Cardiac fibroblast (primary cell): ENCODE data around the gene NOMO2.
"Not testable (repeated sequence)": the region's sequence is repeated elsewhere in the genome, so short reads cannot be mapped to it uniquely, and the experiment has no call there.

Source experiments
- DNase-seq, 2 donors: peaks; one replicate each; pipeline versions ENCODE4 v3.0.0 to v3.0.0-alpha.2; 2010; ENCODE audit warnings: low read depth in 2 of 2
- H3K4me3 ChIP-seq, 2 donors: replicated peaks in 1 of 2; 1 replicate in 1 of 2; 2 replicates in 1 of 2; pipeline ENCODE4 v1.5.1; 2011; ENCODE audit warnings: low read depth in 2 of 2, low read length in 2 of 2, mild to moderate bottlenecking in 2 of 2, moderate library complexity in 1 of 2
- CTCF ChIP-seq: IDR thresholded peaks from one replicate; pipeline ENCODE4 v1.5.1; 2011; ENCODE audit warnings: low read depth, mild to moderate bottlenecking, low read length, inconsistent platforms

Gene NOMO2

GRCh38 chr16:18561727-18562314 lies at the start of gene NOMO2:
NOMO2 (minus strand) TSS chr16:18562097; CDS start chr16:18562040, 57 bp downstream.
- peak; percentile 5 to 7 for DNase-seq
- H3K4me3 ChIP-seq: peak within 1 kb of the TSS; percentile 42 to 49

GRCh38 chr16:18610147-18610803 lies 48.4 kb upstream of the NOMO2 start:
- not testable (repeated sequence) for DNase-seq, H3K4me3 ChIP-seq

DNA sequence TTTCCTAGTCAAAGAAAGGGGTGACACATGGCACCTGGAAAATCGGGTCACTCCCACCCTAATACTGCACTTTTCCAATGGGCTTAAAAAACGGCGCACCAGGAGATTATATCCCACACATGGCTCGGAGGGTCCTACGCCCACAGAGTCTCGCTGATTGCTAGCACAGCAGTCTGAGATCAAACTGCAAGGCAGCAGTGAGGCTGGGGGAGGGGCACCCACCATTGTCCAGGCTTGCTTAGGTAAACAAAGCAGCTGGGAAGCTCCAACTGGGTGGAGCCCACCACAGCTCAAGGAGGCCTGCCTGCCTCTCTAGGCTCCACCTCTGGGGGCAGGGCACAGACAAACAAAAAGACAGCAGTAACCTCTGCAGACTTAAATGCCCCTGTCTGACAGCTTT lies 46.4 kb upstream of the NOMO2 start:
- DNase-seq, H3K4me3 ChIP-seq: not testable (repeated sequence)

GRCh38 chr16:18603572-18604246 lies 41.8 kb upstream of the NOMO2 start:
- H3K4me3 ChIP-seq, DNase-seq: not testable (repeated sequence)

GRCh38 chr16:18598582-18598981 lies 36.7 kb upstream of the NOMO2 start:
- H3K4me3 ChIP-seq, DNase-seq: not testable (repeated sequence)

DNA sequence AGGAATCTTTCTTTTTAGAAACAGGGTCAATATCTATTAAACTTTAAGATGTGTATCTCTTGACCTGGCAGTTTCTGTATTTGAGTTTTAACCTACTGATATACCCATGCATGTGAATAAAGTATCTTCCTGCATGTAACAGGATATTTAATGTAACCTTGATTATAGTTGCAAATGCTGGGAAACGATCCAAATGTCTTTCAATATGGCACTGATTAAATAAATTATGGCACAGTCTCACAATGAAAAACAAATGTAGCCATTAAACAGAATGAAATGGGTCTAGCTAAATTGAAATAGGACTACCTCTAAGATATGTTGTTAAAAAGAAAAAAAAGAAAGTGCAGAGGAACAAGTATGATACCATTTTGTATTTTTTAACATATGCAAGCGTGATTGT lies 35.8 kb upstream of the NOMO2 start:
- H3K4me3 ChIP-seq, DNase-seq: not testable (repeated sequence)

DNA sequence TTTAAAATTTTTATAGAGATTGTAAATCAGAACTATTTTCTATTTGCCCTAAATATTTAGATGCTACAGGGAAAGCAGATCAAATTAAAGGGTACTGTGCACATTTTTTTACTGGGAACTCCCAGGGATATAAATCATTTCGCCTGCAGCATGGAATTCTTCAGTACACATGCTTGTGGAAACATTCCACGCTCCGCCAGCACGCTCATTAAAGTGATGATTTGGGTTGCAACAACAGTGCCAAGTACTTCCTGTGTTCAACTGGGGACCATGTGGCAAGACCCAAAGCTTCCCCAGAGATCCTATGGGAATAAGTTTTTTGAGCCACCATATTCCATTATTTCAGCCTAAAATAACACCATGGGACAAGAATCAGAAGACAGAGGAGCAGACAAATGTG lies 35.4 kb upstream of the NOMO2 start:
- H3K4me3 ChIP-seq, DNase-seq: not testable (repeated sequence)

GRCh38 chr16:18595796-18596195 lies 33.9 kb upstream of the NOMO2 start:
- DNase-seq, H3K4me3 ChIP-seq: not testable (repeated sequence)

GRCh38 chr16:18594880-18595279 lies 33.0 kb upstream of the NOMO2 start:
- H3K4me3 ChIP-seq: not testable (repeated sequence)
- DNase-seq: peak; percentile 33 to 82

- not testable (repeated sequence) for DNase-seq, H3K4me3 ChIP-seq
These were observed 32.0 kb upstream of the NOMO2 start for GRCh38 chr16:18593904-18594303.

- not testable (repeated sequence) for H3K4me3 ChIP-seq, DNase-seq
These were observed 31.1 kb upstream of the NOMO2 start for GRCh38 chr16:18592982-18593381.

GRCh38 chr16:18591908-18592307 lies 30.0 kb upstream of the NOMO2 start:
- TF ChIP-seq CTCF: peak; percentile 13
- peak; percentile 52 to 65 for DNase-seq
- H3K4me3 ChIP-seq: not testable (repeated sequence)

DNA sequence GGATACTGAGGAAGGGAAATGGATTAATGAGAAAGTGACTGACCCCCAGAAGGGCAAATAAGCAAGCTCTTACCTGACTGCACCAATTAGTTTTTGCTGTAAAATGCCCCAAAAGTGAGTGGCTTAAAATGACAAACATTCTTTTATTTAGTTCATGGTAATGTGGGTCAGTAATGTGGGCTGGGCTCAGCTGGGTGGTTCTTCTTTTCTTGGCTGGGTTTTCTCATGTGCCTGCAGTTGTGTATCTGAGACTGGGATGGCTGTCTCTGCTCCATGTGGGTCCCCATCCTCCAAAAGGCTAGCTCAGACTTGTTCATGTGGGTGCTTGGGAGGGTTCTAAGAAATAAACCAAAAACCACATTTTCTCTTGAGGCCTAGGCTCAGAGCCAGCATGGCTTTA lies 29.5 kb upstream of the NOMO2 start:
- H3K4me3 ChIP-seq, DNase-seq: not testable (repeated sequence)

GRCh38 chr16:18589806-18590205 lies 27.9 kb upstream of the NOMO2 start:
- not testable (repeated sequence) for DNase-seq, H3K4me3 ChIP-seq

DNA sequence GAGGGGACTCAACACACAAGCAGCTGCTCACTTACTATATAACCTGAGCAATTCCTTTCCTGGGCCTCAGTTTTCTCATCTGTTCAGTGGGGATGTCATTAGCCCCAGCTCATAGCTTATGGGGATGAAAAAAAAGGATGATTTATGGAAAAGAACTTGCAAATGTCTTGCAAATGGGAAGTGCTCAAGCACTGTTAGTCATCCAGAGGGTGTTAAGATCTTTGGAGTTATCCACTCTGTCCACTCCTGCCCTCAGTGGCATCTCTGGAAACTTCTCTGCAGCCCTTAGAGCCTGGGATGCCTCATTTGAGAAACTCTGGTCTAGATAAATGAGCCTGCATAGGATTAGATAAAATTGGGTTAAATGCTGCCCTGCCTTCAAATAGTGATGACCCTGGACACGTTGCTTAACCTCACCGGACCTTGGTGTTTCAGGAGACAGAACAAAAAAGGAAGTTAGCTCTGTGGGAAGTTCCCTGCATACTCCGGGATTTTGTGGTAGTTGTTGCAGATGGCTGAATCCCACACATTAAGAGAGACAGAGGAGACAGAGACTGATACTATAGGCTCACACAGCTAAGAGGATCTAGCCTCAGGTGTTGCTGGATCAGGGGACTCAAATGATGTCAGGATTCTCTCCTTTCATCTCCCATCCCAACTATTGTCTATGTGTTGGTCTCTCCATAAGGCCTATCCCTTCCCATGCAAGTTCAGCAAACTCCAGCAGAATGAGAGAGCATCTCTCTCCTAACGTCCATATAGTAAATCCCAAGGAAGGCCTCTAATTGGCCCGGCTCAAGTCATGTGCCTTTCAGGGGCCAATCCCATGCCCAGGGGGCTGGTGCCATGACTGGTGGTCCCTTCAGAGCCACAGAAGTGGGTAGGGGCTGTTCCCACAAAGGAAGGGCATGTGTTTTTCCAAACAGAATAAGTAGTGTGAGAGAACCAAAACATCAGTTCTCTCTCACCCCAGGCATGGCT lies 25.0 kb upstream of the NOMO2 start:
- H3K4me3 ChIP-seq, DNase-seq: not testable (repeated sequence)

- H3K4me3 ChIP-seq, DNase-seq: not testable (repeated sequence)
These were observed 23.9 kb upstream of the NOMO2 start for GRCh38 chr16:18585789-18586188.
